HG02943 (cell line): Measurements from ENCODE around the gene PRUNE2.
"Not testable (repeated sequence)": the region's sequence is repeated elsewhere in the genome, so short reads cannot be mapped to it uniquely, and the experiment has no call there.

Experiments used
- ATAC-seq: cut with Tn5 transposase; IDR thresholded peaks from one replicate; pipeline ENCODE4 v1.9.1; 2021; ENCODE audit warnings: mild to moderate bottlenecking, low read depth, moderate library complexity; ENCODE audit not compliant: unreplicated experiment

PRUNE2 gene

GRCh38 chr9:76665966-76666365 lies 239.9 kb downstream of the PRUNE2 start:
- ATAC-seq, result not testable (repeated sequence)

- no peak for ATAC-seq
Observed at GRCh38 chr9:76665458-76665857, 240.5 kb downstream of the PRUNE2 start.

GRCh38 chr9:76664120-76664519 lies 241.8 kb downstream of the PRUNE2 start:
- no peak for ATAC-seq

GRCh38 chr9:76662476-76663281 lies 243.2 kb downstream of the PRUNE2 start:
- ATAC-seq, result no peak

- ATAC-seq, result no peak
Observed at GRCh38 chr9:76658510-76659231, 247.2 kb downstream of the PRUNE2 start.

GRCh38 chr9:76657265-76657664 lies 248.6 kb downstream of the PRUNE2 start:
- no peak for ATAC-seq

- no peak for ATAC-seq
Observed at GRCh38 chr9:76655971-76656370, 249.9 kb downstream of the PRUNE2 start.

GRCh38 chr9:76655121-76655541 lies 250.8 kb downstream of the PRUNE2 start:
- ATAC-seq, result no peak

- no peak for ATAC-seq
Observed at GRCh38 chr9:76654575-76654974, 251.3 kb downstream of the PRUNE2 start.

GRCh38 chr9:76654051-76654461 lies 251.9 kb downstream of the PRUNE2 start:
- ATAC-seq, result no peak

GRCh38 chr9:76652894-76653293 lies 253.0 kb downstream of the PRUNE2 start:
- ATAC-seq, result no peak

GRCh38 chr9:76651119-76651705 lies 254.7 kb downstream of the PRUNE2 start:
- no peak for ATAC-seq

- no peak for ATAC-seq
Observed at GRCh38 chr9:76650692-76651091, 255.2 kb downstream of the PRUNE2 start.

GRCh38 chr9:76649894-76650293 lies 256.0 kb downstream of the PRUNE2 start:
- ATAC-seq, result no peak

GRCh38 chr9:76646249-76646648 lies 259.7 kb downstream of the PRUNE2 start:
- no peak for ATAC-seq

- ATAC-seq, result no peak
Observed at GRCh38 chr9:76644647-76645250, 261.2 kb downstream of the PRUNE2 start.

GRCh38 chr9:76644171-76644570 lies 261.7 kb downstream of the PRUNE2 start:
- ATAC-seq, result no peak

- peak; percentile 96 for ATAC-seq
Observed at GRCh38 chr9:76643399-76644117, 262.4 kb downstream of the PRUNE2 start.

- no peak for ATAC-seq
Observed at GRCh38 chr9:76642701-76643209, 263.2 kb downstream of the PRUNE2 start.

GRCh38 chr9:76642074-76642473 lies 263.8 kb downstream of the PRUNE2 start:
- no peak for ATAC-seq
